GM12878 (cell line): ENCODE results near the gene UFC1. TPM values are rescaled to one million over a fixed set of nuclear protein-coding genes. Genes with fewer than 3 reads are reported as not detected.

ENCODE experiments used
- ATAC-seq: fragments of 200-7000 bp; cut with Tn5 transposase; 3 replicates; pipeline ENCODE4 v1.9.1; 2020; ENCODE audit warnings: mild to moderate bottlenecking, moderate library complexity
- BruUV-seq: library from RNA; stranded (reverse); fragments of 400-500 nt; replicated peaks from 2 replicates; lab custom pipeline; 2021; lab: Mats Ljungman, UMichigan
- CTCF ChIA-PET: fragments of 300-600 bp; sonication (Branson Sonifier 250); formaldehyde crosslinking; extraction: SDS; loops from one replicate; lab custom pipeline; 2021; ENCODE audit warnings: inconsistent platforms; lab: Yijun Ruan, JAX
- POLR2A ChIA-PET: fragments of 350-600 bp; formaldehyde crosslinking; extraction: SDS; loops from one replicate; lab custom pipeline; 2021; ENCODE audit warnings: inconsistent platforms; lab: Charles Lee
- RAD21 ChIA-PET: fragments of 300-600 bp; sonication (Branson Sonifier 250); formaldehyde crosslinking; loops from one replicate; lab custom pipeline; 2023; ENCODE audit warnings: antibody characterized with exemption; ENCODE audit not compliant: unreplicated experiment; lab: Charles Lee
- SMC1A ChIA-PET: fragments of 300-600 bp; sonication (Branson Sonifier 250); formaldehyde crosslinking; loops from one replicate; lab custom pipeline; 2023; ENCODE audit not compliant: unreplicated experiment, uncharacterized antibody; lab: Charles Lee
- DNase-seq: peaks from one replicate; pipeline ENCODE4 v3.0.0-alpha.2; 2011; ENCODE audit warnings: low read depth, low spot score
- FAIRE-seq: peaks from 3 replicates; lab custom pipeline; 2011; peaks lifted over from hg19 to GRCh38; lab: Jason Lieb, UNC
- H2AFZ ChIP-seq: 2 replicates; pipeline ENCODE4 v1.6.0; 2011; ENCODE audit warnings: low read depth, low read length, control low read depth; ENCODE audit not compliant: control insufficient read depth
- H3K27ac ChIP-seq: 2 replicates; pipeline ENCODE4 v1.5.1; 2011; ENCODE audit warnings: control low read depth; ENCODE audit not compliant: control insufficient read depth, insufficient read depth
- H3K27me3 ChIP-seq, 2 experiments: replicated peaks in 1 of 2; 2 replicates each; pipeline versions ENCODE4 v1.6.0 to v1.6.1; 2011; ENCODE audit warnings: low read length in 1 of 2; ENCODE audit not compliant: control insufficient read depth in 2 of 2, insufficient read depth in 2 of 2
- H3K36me3 ChIP-seq, 2 experiments: 2 replicates each; pipeline ENCODE4 v1.5.1; 2011; ENCODE audit warnings: low read length in 1 of 2; ENCODE audit not compliant: control insufficient read depth in 2 of 2, insufficient read depth in 2 of 2
- H3K4me1 ChIP-seq: 2 replicates; pipeline ENCODE4 v1.6.1; 2011; ENCODE audit warnings: mild to moderate bottlenecking, low read length, moderate library complexity, mixed read lengths; ENCODE audit not compliant: control insufficient read depth, insufficient read depth
- H3K4me2 ChIP-seq: 2 replicates; pipeline ENCODE4 v1.6.0; 2011; ENCODE audit warnings: control low read depth; ENCODE audit not compliant: control insufficient read depth, insufficient read depth
- H3K4me3 ChIP-seq: fragments of 200-600 bp; sonication (generic); 2 replicates; pipeline ENCODE4 v1.5.1; 2016
- H3K79me2 ChIP-seq: 2 replicates; pipeline ENCODE4 v1.6.0; 2011; ENCODE audit warnings: low read length; ENCODE audit not compliant: control insufficient read depth, insufficient read depth
- H3K9ac ChIP-seq: 2 replicates; pipeline ENCODE4 v1.8.0; 2011; ENCODE audit warnings: low read length, control low read depth, mixed read lengths; ENCODE audit not compliant: control insufficient read depth, insufficient read depth
- H3K9me3 ChIP-seq: replicated peaks from 3 replicates; pipeline ENCODE4 v1.5.1; 2011; ENCODE audit warnings: mild to moderate bottlenecking, low read length; ENCODE audit not compliant: control insufficient read depth, insufficient read depth
- H4K20me1 ChIP-seq: 2 replicates; pipeline ENCODE4 v1.6.0; 2011; ENCODE audit not compliant: control insufficient read depth, insufficient read depth
- ATF3 ChIP-seq: IDR thresholded peaks from 2 replicates; pipeline ENCODE4 v1.6.1; 2011; ENCODE audit warnings: low read depth, mild to moderate bottlenecking, low read length, moderate library complexity, borderline replicate concordance; ENCODE audit errors: extremely low read depth
- CTCF ChIP-seq, 3 experiments: IDR thresholded peaks in 2 of 3; conservative IDR thresholded peaks in 1 of 3; 2 replicates each; pipeline ENCODE4 v1.5.1; 2011; ENCODE audit warnings: low read depth in 3 of 3, low read length in 3 of 3, mild to moderate bottlenecking in 3 of 3, control low read depth in 2 of 3, moderate library complexity in 2 of 3, inconsistent platforms in 1 of 3, mixed read lengths in 1 of 3; ENCODE audit not compliant: control insufficient read depth in 2 of 3, insufficient read depth in 1 of 3; ENCODE audit errors: extremely low read depth in 1 of 3
- JUNB ChIP-seq: IDR thresholded peaks from 2 replicates; pipeline ENCODE4 v1.6.1; 2016; ENCODE audit warnings: antibody characterized with exemption, mild to moderate bottlenecking
- NRF1 ChIP-seq: conservative IDR thresholded peaks from 2 replicates; pipeline ENCODE4 v1.6.1; 2011; ENCODE audit warnings: mild to moderate bottlenecking, low read depth, low read length, improper control_type of control experiment
- POLR2AphosphoS5 ChIP-seq: IDR thresholded peaks from 2 replicates; pipeline ENCODE4 v1.6.1; 2011; ENCODE audit warnings: mild to moderate bottlenecking, low read length, inconsistent platforms
- RAD21 ChIP-seq: IDR thresholded peaks from 2 replicates; pipeline ENCODE4 v1.6.1; 2011; ENCODE audit warnings: mild to moderate bottlenecking, low read depth, low read length, moderate library complexity; ENCODE audit not compliant: insufficient read depth
- RBBP5 ChIP-seq: fragments of 200-600 bp; sonication (generic); conservative IDR thresholded peaks from 2 replicates; pipeline ENCODE4 v1.6.1; 2016
- SMC3 ChIP-seq: IDR thresholded peaks from 2 replicates; pipeline ENCODE4 v1.6.1; 2011; ENCODE audit warnings: low read length, improper control_type of control experiment, borderline replicate concordance
- ZNF24 ChIP-seq: fragments of 450-650 bp; IDR thresholded peaks from 2 replicates; pipeline ENCODE4 v1.6.1; 2017; ENCODE audit warnings: antibody characterized with exemption, mild to moderate bottlenecking
- ZNF384 ChIP-seq: IDR thresholded peaks from 2 replicates; pipeline ENCODE4 v1.6.1; 2012; ENCODE audit warnings: low read depth, mild to moderate bottlenecking, low read length, improper control_type of control experiment, borderline replicate concordance
- WGBS: methylation state at CpG from one replicate; pipeline ENCODE4 v1.1.6; 2016; ENCODE audit warnings: low lambda C conversion rate; ENCODE audit not compliant: insufficient replicate concordance, insufficient coverage; ENCODE audit errors: missing lambda C conversion rate; 5-methylcytosine and 5-hydroxymethylcytosine counted together
- in situ Hi-C: fragments of 300-500 bp; cut with MboI; formaldehyde crosslinking; loops from 9 replicates; pipeline ENCODE4 v1.14.3; 2018; ENCODE audit warnings: mixed read lengths
- intact Hi-C: fragments of 100-400 bp; cut with micrococcal nuclease; formaldehyde crosslinking; loops from one replicate; pipeline ENCODE4 v1.14.2; 2022; ENCODE audit not compliant: unreplicated experiment
- polyA plus RNA-seq, 11 experiments: library from polyadenylated mRNA; depleted of rRNA in 4 of 11; unstranded in 6 of 11; stranded (reverse) in 5 of 11; fragments of >200 nt; fragmentation: Nextera tagmentation in 4 of 11; fragmentation: Illumina TruSeq in 1 of 11; extraction: Ambion mirVana in 4 of 11; extraction: Trizol in 1 of 11; gene quantifications; 1 replicate in 1 of 11; 2 replicates in 10 of 11; pipeline versions ENCODE4 v1.2.1 to v1.2.3, GENCODE V29; 2011 to 2016; ENCODE audit warnings: inconsistent platforms in 2 of 11, missing spikeins in 2 of 11, low read depth in 1 of 11
- total RNA-seq, 4 experiments: library from RNA; depleted of rRNA in 3 of 4; stranded (reverse); fragments of >200 nt in 3 of 4; fragmentation: Illumina TruSeq in 1 of 4; extraction: Trizol in 1 of 4; gene quantifications; 2 replicates each; pipeline versions ENCODE4 v1.2.1 to v1.2.3, GENCODE V29; 2013 to 2021

The UFC1 gene
- total and polyA plus RNA-seq, 10 of the 15 experiments (the other 5 are each of a cell fraction or from before 2014, with no cell fraction given), result 95.9 to 239 (median 151) TPM

- TF ChIP-seq RBBP5 (no peak), JUNB (no peak), ZNF24 (no peak), NRF1 (no peak), ZNF384 (no peak), ATF3 (no peak)
- ChIA-PET CTCF (interaction anchor here (1.4 to 5.6 kb wide), 10 partner anchors 14 to 207 kb away, joined by 3 to 74 read pairs (median 18); partner anchors contain the start of genes PPOX and TOMM40L), SMC1A (interaction anchor here (0.7 to 5.6 kb wide), 8 partner anchors 12 to 202 kb away, joined by 3 to 50 read pairs (median 4); partner anchors contain the start of genes APOA2, NDUFS2, PPOX and TOMM40L), RAD21 (interaction anchor here (2.9 kb wide), 1 partner anchor 46 kb away, joined by 24 read pairs; the partner anchor contains the start of gene TOMM40L), POLR2A (no interaction called here)
- H2AFZ ChIP-seq, result no peak overlapping the region
- peaks cover 0 to 8% of the 10 kb centered on the region in 2 experiments; a peak in 3 of 4 replicates for H3K36me3 ChIP-seq
- BruUV-seq, result no TSS peak
- no peak overlapping the region for H3K27ac ChIP-seq
- no peak for FAIRE-seq
- no peak for DNase-seq
- H3K4me2 ChIP-seq, result no peak overlapping the region
- no peaks in the 10 kb centered on the region for H4K20me1 ChIP-seq
- intact Hi-C loops (no loop called here), in situ Hi-C loops (no loop called here)
- H3K9ac ChIP-seq, result no peak overlapping the region
- H3K9me3 ChIP-seq, result no peaks in the 10 kb centered on the region
- H3K4me1 ChIP-seq, result peaks cover 53% of the 10 kb centered on the region
- peaks cover 34% of the 10 kb centered on the region for H3K79me2 ChIP-seq
- ATAC-seq, result no peak
- H3K27me3 ChIP-seq, result no peaks in the 10 kb centered on the region
- WGBS, result 80% methylated on average over 3 of the region's 3 CpGs
- no peak overlapping the region for H3K4me3 ChIP-seq
These were observed 25.9 kb downstream of the UFC1 start for GRCh38 chr1:161179698-161180097.

- Histone ChIP-seq H3K9me3 (no peaks in the 10 kb centered on the region), H3K4me2 (no peak overlapping the region), H3K4me3 (no peak overlapping the region), H3K27ac (no peak overlapping the region), H3K27me3 (no peaks in the 10 kb centered on the region), H2AFZ (no peak overlapping the region), H3K9ac (no peak overlapping the region), H3K36me3 (peaks cover 0 to under 1% of the 10 kb centered on the region in 2 experiments; a peak in 1 of 4 replicates), H3K79me2 (peaks cover 31% of the 10 kb centered on the region), H4K20me1 (no peaks in the 10 kb centered on the region), H3K4me1 (peaks cover 47% of the 10 kb centered on the region)
- intact Hi-C loops, result no loop called here
- no TSS peak for BruUV-seq
- RAD21 ChIA-PET, result interaction anchor here (0.9 to 3.2 kb wide), 7 partner anchors 11 to 201 kb away, joined by 3 to 25 read pairs (median 5); partner anchors contain the start of genes ADAMTS4, PPOX and TOMM40L
- no peak for FAIRE-seq
- in situ Hi-C loops, result no loop called here
- peak; percentile 22 to 38 (median 22); a peak in 4 of 6 replicates for TF ChIP-seq CTCF (IDR thresholded peaks at IDR 0.05 in 2 of 3, conservative IDR thresholded peaks at IDR 0.05 in 1 of 3; ENCODE audit: control insufficient read depth in 2 of 3, extremely low read depth in 1 of 3, insufficient read depth in 1 of 3, low read depth in 3 of 3, low read length in 3 of 3)
- peak; percentile 8; the same call in 1 of the 2 replicates for TF ChIP-seq SMC3
- peak; percentile 48; the same call in 1 of the 2 replicates for TF ChIP-seq RAD21
- TF ChIP-seq POLR2AphosphoS5, result no peak
- no peak for DNase-seq
- ATAC-seq, result no peak
- 5% methylated on average over 1 of the region's 1 CpG for WGBS
- CTCF ChIA-PET, result interaction anchor here (0.8 to 5.6 kb wide), 16 partner anchors 13 to 206 kb away, joined by 3 to 74 read pairs (median 10); partner anchors contain the start of genes NDUFS2, PPOX and TOMM40L
- POLR2A ChIA-PET, result interaction anchor here (0.6 to 0.7 kb wide), 2 partner anchors 45 to 80 kb away, joined by 3 to 4 read pairs; partner anchors contain the start of gene TOMM40L
- SMC1A ChIA-PET, result interaction anchor here (1.2 to 5.6 kb wide), 8 partner anchors 11 to 201 kb away, joined by 3 to 50 read pairs (median 12); partner anchors contain the start of genes APOA2, NDUFS2, PPOX and TOMM40L
These were observed 26.9 kb downstream of the UFC1 start for GRCh38 chr1:161180639-161181038.
